Measurements from ENCODE around the gene THRB.
"Not testable (repeated sequence)": the region's sequence is repeated elsewhere in the genome, so short reads cannot be mapped to it uniquely, and the experiment has no call there.

Gene THRB

GRCh38 chr3:24133436-24133835 is 361.2 kb downstream of the THRB start:
- DNase-seq, result no peak

GRCh38 chr3:24129549-24129948 is 365.1 kb downstream of the THRB start:
- DNase-seq, result no peak

- DNase-seq, result no peak
These were observed 366.2 kb downstream of the THRB start for GRCh38 chr3:24128199-24129005.

GRCh38 chr3:24123596-24123995 is 371.1 kb downstream of the THRB start:
- DNase-seq, result no peak

GRCh38 chr3:24120434-24120833 is 374.2 kb downstream of the THRB start:
- DNase-seq, result no peak

GRCh38 chr3:24119321-24119751 is 375.3 kb downstream of the THRB start:
- no peak for DNase-seq

- DNase-seq, result no peak
These were observed 377.1 kb downstream of the THRB start for GRCh38 chr3:24117508-24117907.

GRCh38 chr3:24111711-24112110 is 382.9 kb downstream of the THRB start:
- no peak for DNase-seq

- no peak for DNase-seq
These were observed 384.6 kb downstream of the THRB start for GRCh38 chr3:24110051-24110450.

GRCh38 chr3:24101676-24102168 is 392.9 kb downstream of the THRB start:
- no peak for DNase-seq

GRCh38 chr3:24100696-24101402 is 393.8 kb downstream of the THRB start:
- DNase-seq, result no peak

- no peak for DNase-seq
These were observed 397.9 kb downstream of the THRB start for GRCh38 chr3:24096695-24097290.

- DNase-seq, result no peak
These were observed 398.4 kb downstream of the THRB start for GRCh38 chr3:24096271-24096670.

- not testable (repeated sequence) for DNase-seq
These were observed 399.8 kb downstream of the THRB start for GRCh38 chr3:24094818-24095217.

- no peak for DNase-seq
These were observed 405.9 kb downstream of the THRB start for GRCh38 chr3:24088782-24089181.

GRCh38 chr3:24087469-24087868 is 407.2 kb downstream of the THRB start:
- no peak for DNase-seq

- no peak for DNase-seq
These were observed 407.8 kb downstream of the THRB start for GRCh38 chr3:24086617-24087404.

GRCh38 chr3:24086206-24086605 is 408.4 kb downstream of the THRB start:
- DNase-seq, result no peak

GRCh38 chr3:24072193-24072592 is 422.5 kb downstream of the THRB start:
- no peak for DNase-seq

GRCh38 chr3:24069045-24069444 is 425.6 kb downstream of the THRB start:
- no peak for DNase-seq

- DNase-seq, result no peak
These were observed 427.2 kb downstream of the THRB start for GRCh38 chr3:24067483-24067882.

All from NCI-H1930 (cell line).